CD4-positive, CD25-positive, alpha-beta regulatory T cell (primary cell): Measurements from ENCODE around the gene KIF1B. TPM values are rescaled to one million over a fixed set of nuclear protein-coding genes. Genes with fewer than 3 reads are reported as not detected.

Experiments
- ATAC-seq, 2 donors: fragments of 150-1000 bp; cut with Tn5 transposase; one replicate each; pipeline ENCODE4 v1.10.0; 2021; ENCODE audit warnings: low read depth in 2 of 2, moderate number of reproducible peaks in 2 of 2, moderate library complexity in 1 of 2
- DNase-seq, 3 donors: peaks; one replicate each; pipeline versions ENCODE4 v3.0.0 to v3.0.0-alpha.2; 2012 to 2022; ENCODE audit warnings: mixed read lengths in 1 of 3
- H3K27ac ChIP-seq: one replicate; pipeline ENCODE4 v1.7.0; 2013; ENCODE audit warnings: mild to moderate bottlenecking, low read length; ENCODE audit not compliant: insufficient read depth, poor library complexity, severe bottlenecking
- H3K27me3 ChIP-seq: one replicate; pipeline ENCODE4 v1.7.0; 2013; ENCODE audit warnings: low read length; ENCODE audit not compliant: control insufficient read depth, insufficient read depth
- H3K36me3 ChIP-seq: one replicate; pipeline ENCODE4 v1.7.0; 2013; ENCODE audit warnings: mild to moderate bottlenecking, low read length, moderate library complexity; ENCODE audit not compliant: control insufficient read depth, insufficient read depth
- H3K4me1 ChIP-seq: 2 replicates; pipeline ENCODE4 v1.7.0; 2013; ENCODE audit warnings: mild to moderate bottlenecking, low read length; ENCODE audit not compliant: insufficient read depth, control insufficient read depth, poor library complexity, severe bottlenecking
- H3K4me3 ChIP-seq: one replicate; pipeline ENCODE4 v1.7.0; 2013; ENCODE audit warnings: low read depth, mild to moderate bottlenecking, low read length, moderate library complexity
- H3K9me3 ChIP-seq, 2 experiments: 1 replicate in 1 of 2; 2 replicates in 1 of 2; pipeline ENCODE4 v1.7.0; 2013; ENCODE audit warnings: low read length in 2 of 2, mild to moderate bottlenecking in 1 of 2, moderate library complexity in 1 of 2; ENCODE audit not compliant: control insufficient read depth in 2 of 2
- H3K27ac Mint-ChIP-seq, 3 donors: one replicate each; pipeline ENCODE4 v1.8.0; 2020 to 2022; ENCODE audit warnings: mild to moderate bottlenecking in 3 of 3, mixed read lengths in 3 of 3, moderate library complexity in 2 of 3
- H3K27me3 Mint-ChIP-seq: one replicate; pipeline ENCODE4 v1.8.0; 2022; ENCODE audit warnings: mild to moderate bottlenecking, mixed read lengths
- H3K36me3 Mint-ChIP-seq: one replicate; pipeline ENCODE4 v1.8.0; 2020; ENCODE audit warnings: mixed read lengths
- H3K4me1 Mint-ChIP-seq, 4 donors: one replicate each; pipeline ENCODE4 v1.8.0; 2020 to 2022; ENCODE audit warnings: mixed read lengths in 4 of 4, mild to moderate bottlenecking in 1 of 4
- H3K4me3 Mint-ChIP-seq, 4 donors: one replicate each; pipeline ENCODE4 v1.8.0; 2020 to 2022; ENCODE audit warnings: mild to moderate bottlenecking in 4 of 4, mixed read lengths in 4 of 4, moderate library complexity in 3 of 4
- H3K9me3 Mint-ChIP-seq, 7 donors: one replicate each; pipeline ENCODE4 v1.8.0; 2020 to 2022; ENCODE audit warnings: mixed read lengths in 7 of 7, mild to moderate bottlenecking in 3 of 7, moderate library complexity in 2 of 7
- polyA plus RNA-seq, 4 donors: library from polyadenylated mRNA; unstranded; fragments of 300-500 nt; fragmentation: Illumina TruSeq; gene quantifications; one replicate each; pipeline ENCODE4 v1.2.3, GENCODE V29; 2021
- total RNA-seq: library from RNA; stranded (reverse); gene quantifications from one replicate; pipeline ENCODE4 v1.2.3, GENCODE V29; 2022

The KIF1B gene
- total and polyA plus RNA-seq, 5 donors from 2014 or later = 0.79 to 26.6 (median 2.2) TPM

GRCh38 chr1:10386761-10387676 lies 176.6 kb downstream of the KIF1B start:
- no peaks in the 10 kb centered on the region for H3K9me3 ChIP-seq
- H3K27me3 ChIP-seq = no peaks in the 10 kb centered on the region
- H3K4me3 Mint-ChIP-seq = peak overlapping the region in 1 of 4 donors; percentile 43
- H3K36me3 Mint-ChIP-seq = peaks cover 4% of the 10 kb centered on the region
- H3K36me3 ChIP-seq = no peaks in the 10 kb centered on the region
- peaks cover 0 to 9% (median 3%) of the 10 kb centered on the region in 4 donors for H3K4me1 Mint-ChIP-seq
- no peaks in the 10 kb centered on the region for H3K9me3 Mint-ChIP-seq
- DNase-seq (no peak), ATAC-seq (no peak)
- H3K27ac ChIP-seq = no peak overlapping the region
- H3K4me3 ChIP-seq = no peak overlapping the region
- H3K27me3 Mint-ChIP-seq = no peaks in the 10 kb centered on the region
- peaks cover 5% of the 10 kb centered on the region for H3K4me1 ChIP-seq
- no peak overlapping the region for H3K27ac Mint-ChIP-seq

DNA sequence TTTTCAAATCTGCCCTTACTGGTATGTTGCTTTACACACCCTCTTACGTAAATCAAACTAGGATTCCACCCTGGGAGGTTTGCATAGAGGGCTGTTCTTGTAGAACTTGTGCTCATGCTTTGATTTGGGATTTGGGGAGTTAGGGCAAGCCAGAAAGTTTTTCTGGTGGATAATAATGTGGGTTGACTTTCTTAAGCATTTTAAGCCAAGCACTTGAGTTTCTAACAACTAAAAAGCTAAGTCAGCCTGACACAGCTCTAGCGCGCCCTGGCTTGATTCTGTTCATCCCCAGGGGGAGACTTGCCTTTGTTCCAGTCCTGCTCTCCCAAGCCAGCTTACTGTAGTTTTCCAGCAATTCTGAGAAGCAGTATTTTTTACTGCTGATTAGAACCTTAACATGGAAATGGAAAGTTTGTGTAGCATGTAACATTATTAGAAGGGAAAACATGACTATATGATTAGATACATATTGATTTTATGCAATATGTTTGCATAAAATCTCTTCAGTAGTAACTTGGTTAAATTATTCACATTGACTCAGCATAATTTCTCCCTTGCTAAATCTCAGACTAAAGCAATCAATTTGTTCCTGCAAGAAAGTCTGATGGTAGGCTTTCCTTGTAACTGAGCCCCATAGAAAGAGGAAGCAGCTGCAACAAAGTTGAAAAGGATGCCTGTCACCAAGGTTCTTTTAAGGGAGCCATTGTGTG lies 177.5 kb downstream of the KIF1B start:
- DNase-seq = peak in 2 of 3 donors; percentile 14 to 57
- peaks cover 4% of the 10 kb centered on the region for H3K36me3 Mint-ChIP-seq
- ATAC-seq = no peak
- peak overlapping the region in 1 of 4 donors; percentile 43 for H3K4me3 Mint-ChIP-seq
- H3K27me3 Mint-ChIP-seq = no peaks in the 10 kb centered on the region
- Histone ChIP-seq H3K27me3 (no peaks in the 10 kb centered on the region), H3K27ac (no peak overlapping the region), H3K9me3 (no peaks in the 10 kb centered on the region), H3K4me1 (peaks cover 5% of the 10 kb centered on the region), H3K36me3 (no peaks in the 10 kb centered on the region), H3K4me3 (no peak overlapping the region)
- no peak overlapping the region for H3K27ac Mint-ChIP-seq
- peaks cover 0 to 9% (median 3%) of the 10 kb centered on the region in 4 donors for H3K4me1 Mint-ChIP-seq
- no peaks in the 10 kb centered on the region for H3K9me3 Mint-ChIP-seq

- no peaks in the 10 kb centered on the region for H3K9me3 Mint-ChIP-seq
Measured at GRCh38 chr1:10388387-10388715, 178.0 kb downstream of the KIF1B start.

DNA sequence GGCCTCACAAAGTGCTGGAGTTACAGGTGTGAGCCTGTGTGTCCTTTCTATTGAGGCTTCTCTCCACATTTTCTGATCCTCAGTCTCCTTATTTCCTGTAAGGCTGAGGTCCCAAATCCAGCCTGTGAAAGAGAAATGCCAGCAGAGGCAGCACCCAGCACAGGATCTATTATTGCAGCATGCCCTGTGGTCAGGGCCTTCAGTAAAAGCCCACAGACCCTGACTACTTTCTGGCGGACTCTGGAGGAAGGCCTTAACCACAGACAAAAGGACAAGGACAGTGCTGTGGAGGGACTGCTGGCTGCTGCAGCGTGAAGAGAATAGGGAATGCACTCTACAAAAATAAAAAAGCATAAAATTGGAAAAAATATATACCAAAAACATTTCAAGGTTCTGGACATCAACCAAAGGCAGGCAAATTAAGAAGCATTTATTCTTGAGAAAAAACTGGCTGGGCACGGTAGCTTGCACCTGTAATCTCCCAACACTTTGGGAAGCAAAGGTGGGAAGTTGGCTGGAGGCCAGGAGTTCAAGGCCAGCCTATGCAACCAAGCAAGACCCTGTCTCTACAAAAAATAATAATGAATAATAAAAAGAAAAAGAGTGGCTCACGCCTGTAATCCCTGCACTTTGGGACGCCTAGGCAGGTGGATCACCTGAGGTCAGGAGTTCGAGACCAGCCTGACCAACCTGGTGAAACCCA lies 179.1 kb downstream of the KIF1B start:
- H3K4me1 ChIP-seq = peaks cover 5% of the 10 kb centered on the region
- H3K36me3 Mint-ChIP-seq = peaks cover 1% of the 10 kb centered on the region
- no peak overlapping the region for H3K27ac Mint-ChIP-seq
- H3K4me1 Mint-ChIP-seq = peaks cover 0 to 9% (median 3%) of the 10 kb centered on the region in 4 donors
- no peaks in the 10 kb centered on the region for H3K27me3 ChIP-seq
- no peak overlapping the region for H3K4me3 ChIP-seq
- no peak overlapping the region for H3K27ac ChIP-seq
- H3K9me3 Mint-ChIP-seq = no peaks in the 10 kb centered on the region
- no peaks in the 10 kb centered on the region for H3K9me3 ChIP-seq
- H3K4me3 Mint-ChIP-seq = peak overlapping the region in 1 of 4 donors; percentile 47
- no peaks in the 10 kb centered on the region for H3K36me3 ChIP-seq
- no peak for DNase-seq
- no peaks in the 10 kb centered on the region for H3K27me3 Mint-ChIP-seq
- no peak for ATAC-seq

More at GRCh38 chr1:10388387-10388715, 178.0 kb downstream of the KIF1B start:
- ATAC-seq = no peak
- Histone ChIP-seq H3K4me1 (peaks cover 5% of the 10 kb centered on the region), H3K27ac (no peak overlapping the region), H3K4me3 (no peak overlapping the region), H3K36me3 (no peaks in the 10 kb centered on the region), H3K27me3 (no peaks in the 10 kb centered on the region), H3K9me3 (no peaks in the 10 kb centered on the region)
- H3K27me3 Mint-ChIP-seq = no peaks in the 10 kb centered on the region
- peaks cover 0 to 9% (median 3%) of the 10 kb centered on the region in 4 donors for H3K4me1 Mint-ChIP-seq
- H3K4me3 Mint-ChIP-seq = no peak overlapping the region
- no peak for DNase-seq
- H3K36me3 Mint-ChIP-seq = peaks cover 4% of the 10 kb centered on the region
- no peak overlapping the region for H3K27ac Mint-ChIP-seq

DNA sequence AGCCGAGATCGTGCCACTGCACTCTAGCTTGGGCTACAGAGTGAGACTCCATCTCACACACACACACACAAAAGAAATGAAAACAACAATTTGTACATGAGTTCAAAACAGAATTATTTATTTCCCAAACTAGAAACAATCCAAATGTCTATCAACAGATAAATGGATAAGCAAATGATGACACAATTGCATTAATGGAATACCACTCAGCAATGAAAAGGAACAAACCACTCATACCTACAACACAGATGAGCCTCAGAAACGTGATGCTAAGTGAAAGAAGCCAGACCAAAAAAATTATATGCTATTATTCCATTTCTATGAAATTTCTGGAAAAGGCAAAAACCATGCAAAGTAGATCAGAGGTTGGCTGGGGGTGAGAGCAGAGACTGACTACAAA lies 186.5 kb downstream of the KIF1B start:
- Histone ChIP-seq H3K4me3 (no peak overlapping the region), H3K27me3 (no peaks in the 10 kb centered on the region), H3K9me3 (no peaks in the 10 kb centered on the region), H3K27ac (no peak overlapping the region), H3K4me1 (peaks cover 11% of the 10 kb centered on the region), H3K36me3 (no peaks in the 10 kb centered on the region)
- Mint-ChIP-seq H3K4me3 (peak overlapping the region in 3 of 4 donors; percentile 62 to 66 (median 65)), H3K27ac (no peak overlapping the region), H3K4me1 (peaks cover 10 to 28% (median 18%) of the 10 kb centered on the region in 4 donors), H3K36me3 (peaks cover 3% of the 10 kb centered on the region), H3K27me3 (no peaks in the 10 kb centered on the region), H3K9me3 (no peaks in the 10 kb centered on the region)
- DNase-seq (no peak), ATAC-seq (no peak)

GRCh38 chr1:10398278-10398733 lies 187.9 kb downstream of the KIF1B start:
- Histone ChIP-seq H3K36me3 (peaks cover 5% of the 10 kb centered on the region), H3K27ac (peak overlapping the region; percentile 61), H3K9me3 (no peaks in the 10 kb centered on the region), H3K4me3 (peak overlapping the region; percentile 74), H3K27me3 (no peaks in the 10 kb centered on the region), H3K4me1 (peaks cover 11% of the 10 kb centered on the region)
- DNase-seq (no peak), ATAC-seq (no peak)
- Mint-ChIP-seq H3K27ac (peak overlapping the region; percentile 11 to 93 (median 85)), H3K4me1 (peaks cover 11 to 28% (median 19%) of the 10 kb centered on the region in 4 donors), H3K9me3 (no peaks in the 10 kb centered on the region), H3K4me3 (peak overlapping the region; percentile 96 to 98 (median 97)), H3K36me3 (peaks cover 3% of the 10 kb centered on the region), H3K27me3 (no peaks in the 10 kb centered on the region)

DNA sequence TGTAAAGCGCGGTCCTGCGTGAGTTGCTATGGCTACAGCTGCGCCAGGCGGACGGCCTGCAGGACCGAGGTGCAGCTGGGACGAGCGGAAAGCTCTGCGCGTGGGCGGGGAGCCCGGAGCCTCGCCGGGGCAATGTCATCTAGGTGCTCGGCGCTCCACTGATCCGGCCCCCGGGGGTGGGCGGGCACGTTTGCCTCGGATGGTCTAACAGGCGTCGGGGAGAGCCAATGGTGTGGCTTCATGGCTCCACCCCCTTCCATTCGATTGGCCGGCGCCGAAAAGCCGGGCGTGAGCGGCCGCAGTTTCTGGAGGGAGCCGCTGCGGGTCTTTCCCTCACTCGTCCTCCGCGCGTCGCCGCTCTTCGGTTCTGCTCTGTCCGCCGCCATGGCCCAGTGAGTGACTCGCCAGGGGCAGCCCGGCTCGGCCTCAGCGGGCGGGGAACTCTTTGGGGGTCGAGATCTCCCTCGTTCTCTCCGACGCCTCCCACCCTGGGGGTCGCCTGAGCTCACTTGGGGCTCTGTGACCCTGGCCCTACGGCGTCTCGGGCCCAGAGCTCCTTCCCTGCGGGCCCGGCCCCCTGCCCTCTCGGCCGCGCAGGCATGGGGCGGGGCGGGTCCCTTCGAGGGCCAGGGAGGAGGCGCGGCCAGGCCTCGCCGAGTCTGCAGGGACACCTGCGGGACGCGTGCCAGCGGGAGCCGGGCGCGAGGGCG lies 188.5 kb downstream of the KIF1B start, which contains the start of gene PGD:
Gene PGD (plus strand): TSS at position 331 of the 710 bp plus-strand sequence. CDS start 54 bp downstream, at position 385.
- Mint-ChIP-seq H3K4me1 (peaks cover 13 to 28% (median 20%) of the 10 kb centered on the region in 4 donors), H3K4me3 (peak within 1 kb of the TSS; percentile 96 to 98 (median 97)), H3K27ac (peak within 1 kb of the TSS; percentile 52 to 93 (median 85)), H3K27me3 (no peaks in the 10 kb centered on the region), H3K36me3 (peaks cover 7% of the 10 kb centered on the region), H3K9me3 (no peaks in the 10 kb centered on the region)
- peak; percentile 98 to 99 for ATAC-seq
- DNase-seq = peak; percentile 95 to 98 (median 95)
- H3K4me1 ChIP-seq = peaks cover 11% of the 10 kb centered on the region
- H3K27me3 ChIP-seq = no peaks in the 10 kb centered on the region
- H3K27ac ChIP-seq = peak within 1 kb of the TSS; percentile 82
- H3K9me3 ChIP-seq = no peaks in the 10 kb centered on the region
- peak within 1 kb of the TSS; percentile 74 for H3K4me3 ChIP-seq
- peaks cover 6% of the 10 kb centered on the region for H3K36me3 ChIP-seq
